ENCODE results near the gene PKP3. TPM values are rescaled to one million over a fixed set of nuclear protein-coding genes. Genes with fewer than 3 reads are reported as not detected.
"Not testable (repeated sequence)": the region's sequence is repeated elsewhere in the genome, so short reads cannot be mapped to it uniquely, and the experiment has no call there.

The PKP3 gene
- total and polyA plus RNA-seq, 7 experiments from 2014 or later: not detected

DNA sequence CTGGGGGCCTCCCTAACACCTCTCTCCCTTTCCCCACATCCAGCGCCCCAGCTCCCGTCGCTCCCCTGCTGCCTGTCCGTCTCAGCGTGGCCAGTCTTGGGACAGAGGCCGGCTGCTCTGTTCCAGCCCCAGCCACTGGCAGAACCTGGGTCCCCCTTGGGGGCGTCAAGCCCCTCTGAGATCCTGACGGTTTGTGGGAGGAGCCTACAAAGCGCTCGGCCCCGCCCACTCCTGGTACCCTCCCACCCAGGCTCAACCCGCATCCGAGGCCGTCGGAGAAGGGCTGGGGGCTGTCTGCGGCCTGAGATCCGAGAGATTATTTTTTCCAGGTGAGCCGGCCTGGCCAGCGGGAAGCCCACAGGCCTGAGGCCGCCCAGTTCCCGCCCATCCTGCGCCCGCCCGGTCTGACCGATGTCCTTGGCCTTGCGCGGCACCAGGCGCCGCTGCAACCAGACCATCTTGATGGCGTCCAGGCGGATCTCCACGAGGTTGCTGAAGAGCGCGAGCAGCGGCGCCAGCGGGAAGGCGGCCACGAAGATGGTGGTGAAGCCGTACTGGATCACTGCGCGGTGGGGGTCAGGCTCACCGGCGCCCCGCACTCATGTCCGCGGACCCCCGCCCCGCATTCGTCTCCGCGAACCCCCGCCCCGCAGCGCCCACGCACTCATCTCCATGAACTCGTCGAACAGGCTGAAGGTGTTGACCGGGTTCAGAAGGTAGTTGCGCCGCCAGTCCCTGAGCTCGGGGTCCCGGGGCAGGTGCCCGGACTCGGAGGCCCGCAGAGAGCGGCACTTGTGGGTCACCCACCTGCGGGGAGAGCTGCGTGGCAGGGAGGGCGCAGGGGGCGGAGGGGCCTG is 26.3 kb downstream of the PKP3 start:
- DNase-seq (peak in 1 of 9 donors; percentile 5), ATAC-seq (no peak)
- H3K9me3 ChIP-seq (ENCODE audit: control insufficient read depth in 2 of 3, low read length in 3 of 3): no peaks in the 10 kb centered on the region
- Mint-ChIP-seq H3K27me3 (no peaks in the 10 kb centered on the region), H3K36me3 (peaks cover 5 to 15% (median 11%) of the 10 kb centered on the region in 5 donors), H3K4me3 (no peak overlapping the region), H3K27ac (no peak overlapping the region), H3K9me3 (peaks cover 0 to 9% (median 0%) of the 10 kb centered on the region in 11 donors), H3K4me1 (peaks cover 0 to 18% (median 4%) of the 10 kb centered on the region in 7 donors)
- H3K36me3 ChIP-seq (ENCODE audit: control insufficient read depth in 2 of 3, insufficient read depth in 3 of 3, low read length in 3 of 3): no peaks in the 10 kb centered on the region
- no peak overlapping the region for H3K4me3 ChIP-seq (ENCODE audit: low read length)
- H3K27ac ChIP-seq (ENCODE audit: low read depth, low read length): no peak overlapping the region
- no peaks in the 10 kb centered on the region for H3K27me3 ChIP-seq (ENCODE audit: control insufficient read depth in 2 of 2, insufficient read depth in 2 of 2, low read length in 2 of 2)
- peaks cover 2 to 12% of the 10 kb centered on the region in 2 donors for H3K4me1 ChIP-seq (ENCODE audit: control insufficient read depth in 2 of 2, insufficient read depth in 2 of 2, low read length in 2 of 2)
- ChIA-PET CTCF (no interaction called here), POLR2A (no interaction called here)
- intact Hi-C loops (cut with micrococcal nuclease): no loop called here

DNA sequence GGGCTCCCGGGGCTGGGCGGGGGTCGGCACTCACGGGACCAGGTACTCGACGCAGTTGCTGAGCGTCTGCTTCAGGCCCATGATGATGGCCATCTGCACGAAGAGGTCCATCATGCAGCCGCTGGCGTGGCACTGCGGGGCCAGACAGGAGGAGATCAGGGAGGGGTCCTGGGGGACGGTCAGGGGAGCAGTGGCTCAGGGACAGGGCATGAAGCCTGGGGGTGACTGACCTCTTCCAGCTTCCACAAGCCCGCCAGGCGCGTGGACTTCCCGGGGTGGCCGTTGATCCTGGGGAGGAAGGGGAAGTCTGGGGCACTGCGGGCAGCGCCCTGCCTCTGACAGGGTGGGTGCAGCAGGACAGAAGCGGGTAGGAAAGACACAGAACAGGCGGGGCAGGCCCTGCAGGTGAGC is 26.9 kb downstream of the PKP3 start:
- Mint-ChIP-seq H3K9me3 (peaks cover 0 to 10% (median 0%) of the 10 kb centered on the region in 11 donors), H3K4me1 (peaks cover 0 to 17% (median 4%) of the 10 kb centered on the region in 7 donors), H3K27ac (no peak overlapping the region), H3K4me3 (peak overlapping the region in 1 of 10 donors; percentile 53), H3K36me3 (peaks cover 5 to 18% (median 13%) of the 10 kb centered on the region in 5 donors), H3K27me3 (no peaks in the 10 kb centered on the region)
- Histone ChIP-seq H3K36me3 (ENCODE audit: control insufficient read depth in 2 of 3, insufficient read depth in 3 of 3, low read length in 3 of 3) (no peaks in the 10 kb centered on the region), H3K9me3 (ENCODE audit: control insufficient read depth in 2 of 3, low read length in 3 of 3) (no peaks in the 10 kb centered on the region), H3K4me1 (ENCODE audit: control insufficient read depth in 2 of 2, insufficient read depth in 2 of 2, low read length in 2 of 2) (peaks cover 0 to 6% of the 10 kb centered on the region in 2 donors), H3K27ac (ENCODE audit: low read depth, low read length) (no peak overlapping the region), H3K27me3 (ENCODE audit: control insufficient read depth in 2 of 2, insufficient read depth in 2 of 2, low read length in 2 of 2) (no peaks in the 10 kb centered on the region), H3K4me3 (ENCODE audit: low read length) (no peak overlapping the region)
- intact Hi-C loops (cut with micrococcal nuclease): no loop called here
- POLR2A ChIA-PET: no interaction called here
- CTCF ChIA-PET: no interaction called here
- DNase-seq (peak in 1 of 9 donors; percentile 5), ATAC-seq (no peak)

- intact Hi-C loops (cut with micrococcal nuclease): no loop called here
- H3K4me1 ChIP-seq (ENCODE audit: control insufficient read depth in 2 of 2, insufficient read depth in 2 of 2, low read length in 2 of 2): peaks cover 0 to 3% of the 10 kb centered on the region in 2 donors
- Mint-ChIP-seq H3K9me3 (peaks cover 0 to 10% (median 0%) of the 10 kb centered on the region in 11 donors), H3K4me3 (no peak overlapping the region), H3K36me3 (peaks cover 5 to 21% (median 13%) of the 10 kb centered on the region in 5 donors), H3K27me3 (no peaks in the 10 kb centered on the region), H3K4me1 (peaks cover 0 to 13% (median 4%) of the 10 kb centered on the region in 7 donors), H3K27ac (peak overlapping the region in 1 of 9 donors; percentile 11)
- ChIA-PET POLR2A (no interaction called here), CTCF (no interaction called here)
- no peaks in the 10 kb centered on the region for H3K27me3 ChIP-seq (ENCODE audit: control insufficient read depth in 2 of 2, insufficient read depth in 2 of 2, low read length in 2 of 2)
- H3K9me3 ChIP-seq (ENCODE audit: control insufficient read depth in 2 of 3, low read length in 3 of 3): no peaks in the 10 kb centered on the region
- H3K4me3 ChIP-seq (ENCODE audit: low read length): no peak overlapping the region
- DNase-seq (no peak), ATAC-seq (no peak)
- H3K27ac ChIP-seq (ENCODE audit: low read depth, low read length): no peak overlapping the region
- H3K36me3 ChIP-seq (ENCODE audit: control insufficient read depth in 2 of 3, insufficient read depth in 3 of 3, low read length in 3 of 3): no peaks in the 10 kb centered on the region
Measured at GRCh38 chr11:422249-422656, 28.2 kb downstream of the PKP3 start.

- peaks cover 5 to 33% (median 13%) of the 10 kb centered on the region in 5 donors for H3K36me3 Mint-ChIP-seq
- Histone ChIP-seq H3K9me3 (ENCODE audit: control insufficient read depth in 2 of 3, low read length in 3 of 3) (no peaks in the 10 kb centered on the region), H3K36me3 (ENCODE audit: control insufficient read depth in 2 of 3, insufficient read depth in 3 of 3, low read length in 3 of 3) (peaks cover 0 to 15% (median 0%) of the 10 kb centered on the region in 3 experiments), H3K27me3 (ENCODE audit: control insufficient read depth in 2 of 2, insufficient read depth in 2 of 2, low read length in 2 of 2) (no peaks in the 10 kb centered on the region), H3K4me3 (ENCODE audit: low read length) (no peak overlapping the region), H3K27ac (ENCODE audit: low read depth, low read length) (no peak overlapping the region), H3K4me1 (ENCODE audit: control insufficient read depth in 2 of 2, insufficient read depth in 2 of 2, low read length in 2 of 2) (no peaks in the 10 kb centered on the region)
- ChIA-PET POLR2A (interaction anchor here (0.8 kb wide), 1 partner anchor 18 kb away, joined by 4 read pairs; the partner anchor contains the start of gene ANO9), CTCF (interaction anchor here (0.6 kb wide), 1 partner anchor 315 kb away, joined by 4 read pairs; no protein-coding TSS in a partner anchor)
- peaks cover 0 to 10% (median 0%) of the 10 kb centered on the region in 11 donors for H3K9me3 Mint-ChIP-seq
- H3K4me3 Mint-ChIP-seq: no peak overlapping the region
- DNase-seq: no peak
- H3K4me1 Mint-ChIP-seq: peaks cover 0 to 6% (median 0%) of the 10 kb centered on the region in 7 donors
- ATAC-seq: no peak
- H3K27me3 Mint-ChIP-seq: no peaks in the 10 kb centered on the region
- peak overlapping the region in 2 of 9 donors; percentile 3 to 45 for H3K27ac Mint-ChIP-seq
- intact Hi-C loops (cut with micrococcal nuclease): no loop called here
Measured at GRCh38 chr11:424232-424631, 30.2 kb downstream of the PKP3 start.

GRCh38 chr11:424766-425165 is 30.8 kb downstream of the PKP3 start:
- peak overlapping the region in 2 of 9 donors; percentile 3 to 45 for H3K27ac Mint-ChIP-seq
- H3K27me3 ChIP-seq (ENCODE audit: control insufficient read depth in 2 of 2, insufficient read depth in 2 of 2, low read length in 2 of 2); H3K27me3 Mint-ChIP-seq; ATAC-seq; intact Hi-C loops (cut with micrococcal nuclease); H3K9me3 Mint-ChIP-seq; H3K4me1 Mint-ChIP-seq; H3K4me1 ChIP-seq (ENCODE audit: control insufficient read depth in 2 of 2, insufficient read depth in 2 of 2, low read length in 2 of 2); H3K4me3 Mint-ChIP-seq; H3K9me3 ChIP-seq (ENCODE audit: control insufficient read depth in 2 of 3, low read length in 3 of 3); H3K27ac ChIP-seq (ENCODE audit: low read depth, low read length); H3K4me3 ChIP-seq (ENCODE audit: low read length); CTCF ChIA-PET; DNase-seq: not testable (repeated sequence)
- POLR2A ChIA-PET: interaction anchor here (1.4 kb wide), 1 partner anchor 8 kb away, joined by 7 read pairs; no protein-coding TSS in a partner anchor
- peaks cover 5 to 36% (median 13%) of the 10 kb centered on the region in 5 donors for H3K36me3 Mint-ChIP-seq
- peaks cover 0 to 15% (median 0%) of the 10 kb centered on the region in 3 experiments for H3K36me3 ChIP-seq (ENCODE audit: control insufficient read depth in 2 of 3, insufficient read depth in 3 of 3, low read length in 3 of 3)

DNA sequence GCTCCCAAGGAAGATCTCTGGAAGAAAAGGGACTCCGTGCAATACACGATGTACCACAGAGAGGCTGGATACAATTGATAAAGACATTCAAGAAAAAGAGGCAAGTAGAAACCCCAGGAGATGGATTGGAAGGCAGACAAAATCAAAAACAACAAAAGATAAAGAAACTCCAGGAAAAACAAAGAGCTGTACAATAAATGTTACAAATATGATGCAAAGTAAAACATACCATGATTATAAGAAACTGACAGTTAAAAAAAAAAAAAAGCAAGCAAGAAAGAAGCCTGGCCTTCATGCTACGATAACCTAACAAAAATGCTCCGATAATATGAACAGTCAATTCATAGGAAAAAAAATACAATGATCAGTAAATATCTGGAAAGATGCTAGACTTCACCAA is 31.3 kb downstream of the PKP3 start:
- CTCF ChIA-PET: no interaction called here
- POLR2A ChIA-PET: interaction anchor here (1.4 kb wide), 1 partner anchor 8 kb away, joined by 7 read pairs; no protein-coding TSS in a partner anchor
- no peaks in the 10 kb centered on the region for H3K9me3 ChIP-seq (ENCODE audit: control insufficient read depth in 2 of 3, low read length in 3 of 3)
- DNase-seq (no peak), ATAC-seq (no peak)
- no peak overlapping the region for H3K4me3 Mint-ChIP-seq
- no peaks in the 10 kb centered on the region for H3K27me3 ChIP-seq (ENCODE audit: control insufficient read depth in 2 of 2, insufficient read depth in 2 of 2, low read length in 2 of 2)
- no peaks in the 10 kb centered on the region for H3K4me1 ChIP-seq (ENCODE audit: control insufficient read depth in 2 of 2, insufficient read depth in 2 of 2, low read length in 2 of 2)
- H3K4me3 ChIP-seq (ENCODE audit: low read length): no peak overlapping the region
- H3K36me3 ChIP-seq (ENCODE audit: control insufficient read depth in 2 of 3, insufficient read depth in 3 of 3, low read length in 3 of 3): peaks cover 0 to 15% (median 0%) of the 10 kb centered on the region in 3 experiments
- intact Hi-C loops (cut with micrococcal nuclease): no loop called here
- no peaks in the 10 kb centered on the region for H3K27me3 Mint-ChIP-seq
- H3K27ac Mint-ChIP-seq: no peak overlapping the region
- no peak overlapping the region for H3K27ac ChIP-seq (ENCODE audit: low read depth, low read length)
- peaks cover 0 to 10% (median 0%) of the 10 kb centered on the region in 11 donors for H3K9me3 Mint-ChIP-seq
- H3K4me1 Mint-ChIP-seq: peaks cover 0 to 6% (median 0%) of the 10 kb centered on the region in 7 donors
- peaks cover 5 to 36% (median 13%) of the 10 kb centered on the region in 5 donors for H3K36me3 Mint-ChIP-seq

All from naive thymus-derived CD4-positive, alpha-beta T cell (primary cell).